WTC11 (cell line): ENCODE measurements around the gene DNAH11. TPM values are rescaled to one million over a fixed set of nuclear protein-coding genes. Genes with fewer than 3 reads are reported as not detected.
"Not testable (repeated sequence)": the region's sequence is repeated elsewhere in the genome, so short reads cannot be mapped to it uniquely, and the experiment has no call there.

Experiments used
- ATAC-seq: fragments of 200-7000 bp; cut with Tn5 transposase; 2 replicates; pipeline ENCODE4 v1.10.0; 2021; ENCODE audit warnings: mild to moderate bottlenecking, moderate library complexity
- CTCF ChIA-PET: fragments of 300-600 bp; sonication (Branson Sonifier 250); formaldehyde crosslinking; loops from one replicate; lab custom pipeline; 2021; ENCODE audit warnings: antibody characterized with exemption; lab: Charles Lee
- POLR2A ChIA-PET: fragments of 350-600 bp; sonication (Branson Sonifier 250); formaldehyde crosslinking; loops from one replicate; lab custom pipeline; 2021; ENCODE audit warnings: antibody characterized with exemption; lab: Charles Lee
- DNase-seq: peaks from one replicate; pipeline ENCODE4 v3.0.0; 2021; ENCODE audit warnings: low spot score
- H3K27ac Mint-ChIP-seq: 2 replicates; pipeline ENCODE4 v1.8.0; 2021; ENCODE audit warnings: mixed read lengths
- H3K27me3 Mint-ChIP-seq: 2 replicates; pipeline ENCODE4 v1.8.0; 2021; ENCODE audit warnings: low read depth, mild to moderate bottlenecking, moderate library complexity, mixed read lengths
- H3K36me3 Mint-ChIP-seq: 2 replicates; pipeline ENCODE4 v1.8.0; 2021; ENCODE audit warnings: mixed read lengths
- H3K4me1 Mint-ChIP-seq: 2 replicates; pipeline ENCODE4 v1.8.0; 2022; ENCODE audit warnings: mixed read lengths
- H3K4me3 Mint-ChIP-seq: 2 replicates; pipeline ENCODE4 v1.8.0; 2021; ENCODE audit warnings: mild to moderate bottlenecking, moderate library complexity, mixed read lengths
- H3K9me3 Mint-ChIP-seq: 2 replicates; pipeline ENCODE4 v1.8.0; 2021; ENCODE audit warnings: mixed read lengths
- CREM ChIP-seq: sonication (generic); formaldehyde crosslinking; IDR thresholded peaks from 2 replicates; pipeline ENCODE4 v1.8.1; 2022; ENCODE audit warnings: mild to moderate bottlenecking, missing genetic modification reagents, moderate library complexity
- ELF4 ChIP-seq: sonication (generic); formaldehyde crosslinking; IDR thresholded peaks from 2 replicates; pipeline ENCODE4 v1.8.1; 2022; ENCODE audit warnings: low read depth, mild to moderate bottlenecking, moderate library complexity, missing genetic modification reagents
- GABPB1 ChIP-seq: sonication (generic); formaldehyde crosslinking; IDR thresholded peaks from 2 replicates; pipeline ENCODE4 v1.8.1; 2023; ENCODE audit warnings: mild to moderate bottlenecking, missing genetic modification reagents
- NFATC4 ChIP-seq: fragments of 250-450 bp; sonication (Bioruptor Pico); IDR thresholded peaks from 2 replicates; pipeline ENCODE4 v1.9.0; 2021; ENCODE audit warnings: mild to moderate bottlenecking
- NR1H2 ChIP-seq: sonication (generic); formaldehyde crosslinking; IDR thresholded peaks from 2 replicates; pipeline ENCODE4 v1.9.0; 2021; ENCODE audit warnings: mild to moderate bottlenecking, moderate library complexity, missing genetic modification reagents
- SP1 ChIP-seq: sonication (generic); formaldehyde crosslinking; conservative IDR thresholded peaks from 2 replicates; pipeline ENCODE4 v1.8.1; 2022; ENCODE audit warnings: missing genetic modification reagents
- TEAD1 ChIP-seq: sonication (generic); formaldehyde crosslinking; IDR thresholded peaks from 2 replicates; pipeline ENCODE4 v1.8.0; 2022; ENCODE audit warnings: mild to moderate bottlenecking, missing genetic modification reagents
- TP53 ChIP-seq: sonication (generic); formaldehyde crosslinking; IDR thresholded peaks from 2 replicates; pipeline ENCODE4 v1.8.1; 2023; ENCODE audit warnings: mild to moderate bottlenecking, missing genetic modification reagents
- ZBTB21 ChIP-seq: sonication (generic); formaldehyde crosslinking; IDR thresholded peaks from 2 replicates; pipeline ENCODE4 v1.8.1; 2023; ENCODE audit warnings: mild to moderate bottlenecking, missing genetic modification reagents, borderline replicate concordance
- ZNF121 ChIP-seq: sonication (generic); formaldehyde crosslinking; IDR thresholded peaks from 2 replicates; pipeline ENCODE4 v1.8.0; 2023; ENCODE audit warnings: missing genetic modification reagents
- total RNA-seq: library from RNA; stranded (reverse); gene quantifications from 3 replicates; pipeline ENCODE4 v1.2.3, GENCODE V29; 2021
- TF ChIP-seq, protein P1 (sequence below): sonication (generic); formaldehyde crosslinking; conservative IDR thresholded peaks from 2 replicates; pipeline ENCODE4 v1.8.1; 2023; ENCODE audit warnings: mild to moderate bottlenecking, low read depth, missing genetic modification reagents, moderate library complexity
- TF ChIP-seq, protein P2 (sequence below): fragments of 250-450 bp; sonication (Bioruptor Pico); IDR thresholded peaks from 2 replicates; pipeline ENCODE4 v2.1.2; 2022; ENCODE audit warnings: mild to moderate bottlenecking, moderate library complexity
- TF ChIP-seq, protein P3 (sequence below): fragments of 250-450 bp; sonication (Bioruptor Pico); IDR thresholded peaks from 2 replicates; pipeline ENCODE4 v1.9.0; 2021; ENCODE audit warnings: mild to moderate bottlenecking
- TF ChIP-seq, protein P4 (sequence below): sonication (generic); formaldehyde crosslinking; conservative IDR thresholded peaks from 2 replicates; pipeline ENCODE4 v1.8.1; 2022; ENCODE audit warnings: mild to moderate bottlenecking, missing genetic modification reagents
- TF ChIP-seq, protein P5 (sequence below): sonication (generic); formaldehyde crosslinking; IDR thresholded peaks from 2 replicates; pipeline ENCODE4 v1.8.1; 2023; ENCODE audit warnings: mild to moderate bottlenecking, missing genetic modification reagents
- TF ChIP-seq, protein P6 (sequence below): sonication (generic); formaldehyde crosslinking; IDR thresholded peaks from 2 replicates; pipeline ENCODE4 v1.8.0; 2022; ENCODE audit warnings: mild to moderate bottlenecking, missing genetic modification reagents
- TF ChIP-seq, protein P7 (sequence below): sonication (generic); formaldehyde crosslinking; IDR thresholded peaks from 2 replicates; pipeline ENCODE4 v1.8.1; 2023; ENCODE audit warnings: mild to moderate bottlenecking, missing genetic modification reagents, moderate library complexity

The DNAH11 gene
- total RNA-seq, 1 experiment from 2014 or later, result 6.4 TPM

DNA sequence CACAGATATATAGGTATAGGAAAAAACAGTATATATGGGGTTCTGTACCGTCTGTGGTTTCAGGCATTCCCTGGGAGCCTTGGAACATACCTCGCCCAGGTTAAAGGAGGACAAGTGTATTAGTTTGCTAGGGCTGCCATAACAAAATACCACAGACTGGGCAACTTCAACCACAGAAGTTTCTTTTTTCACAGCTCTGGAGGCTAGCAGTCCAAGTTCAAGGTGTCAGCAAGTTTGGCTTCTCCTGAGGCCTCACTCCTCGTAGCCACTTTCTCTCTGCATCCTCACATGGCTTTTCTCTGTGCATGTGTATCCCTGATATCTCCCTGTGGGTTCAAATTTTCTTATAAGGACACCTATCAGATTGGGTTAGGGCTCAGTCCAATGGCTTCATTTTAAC lies 189.1 kb downstream of the DNAH11 start (continued):
- TF ChIP-seq ELF4 (CRISPR knock-in tag) (no peak), TEAD1 (CRISPR knock-in tag) (no peak), ZBTB21 (CRISPR knock-in tag) (no peak)
- TF ChIP-seq, protein P1, sequence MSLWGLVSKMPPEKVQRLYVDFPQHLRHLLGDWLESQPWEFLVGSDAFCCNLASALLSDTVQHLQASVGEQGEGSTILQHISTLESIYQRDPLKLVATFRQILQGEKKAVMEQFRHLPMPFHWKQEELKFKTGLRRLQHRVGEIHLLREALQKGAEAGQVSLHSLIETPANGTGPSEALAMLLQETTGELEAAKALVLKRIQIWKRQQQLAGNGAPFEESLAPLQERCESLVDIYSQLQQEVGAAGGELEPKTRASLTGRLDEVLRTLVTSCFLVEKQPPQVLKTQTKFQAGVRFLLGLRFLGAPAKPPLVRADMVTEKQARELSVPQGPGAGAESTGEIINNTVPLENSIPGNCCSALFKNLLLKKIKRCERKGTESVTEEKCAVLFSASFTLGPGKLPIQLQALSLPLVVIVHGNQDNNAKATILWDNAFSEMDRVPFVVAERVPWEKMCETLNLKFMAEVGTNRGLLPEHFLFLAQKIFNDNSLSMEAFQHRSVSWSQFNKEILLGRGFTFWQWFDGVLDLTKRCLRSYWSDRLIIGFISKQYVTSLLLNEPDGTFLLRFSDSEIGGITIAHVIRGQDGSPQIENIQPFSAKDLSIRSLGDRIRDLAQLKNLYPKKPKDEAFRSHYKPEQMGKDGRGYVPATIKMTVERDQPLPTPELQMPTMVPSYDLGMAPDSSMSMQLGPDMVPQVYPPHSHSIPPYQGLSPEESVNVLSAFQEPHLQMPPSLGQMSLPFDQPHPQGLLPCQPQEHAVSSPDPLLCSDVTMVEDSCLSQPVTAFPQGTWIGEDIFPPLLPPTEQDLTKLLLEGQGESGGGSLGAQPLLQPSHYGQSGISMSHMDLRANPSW (CRISPR knock-in tag), result no peak
- TF ChIP-seq, protein P2, sequence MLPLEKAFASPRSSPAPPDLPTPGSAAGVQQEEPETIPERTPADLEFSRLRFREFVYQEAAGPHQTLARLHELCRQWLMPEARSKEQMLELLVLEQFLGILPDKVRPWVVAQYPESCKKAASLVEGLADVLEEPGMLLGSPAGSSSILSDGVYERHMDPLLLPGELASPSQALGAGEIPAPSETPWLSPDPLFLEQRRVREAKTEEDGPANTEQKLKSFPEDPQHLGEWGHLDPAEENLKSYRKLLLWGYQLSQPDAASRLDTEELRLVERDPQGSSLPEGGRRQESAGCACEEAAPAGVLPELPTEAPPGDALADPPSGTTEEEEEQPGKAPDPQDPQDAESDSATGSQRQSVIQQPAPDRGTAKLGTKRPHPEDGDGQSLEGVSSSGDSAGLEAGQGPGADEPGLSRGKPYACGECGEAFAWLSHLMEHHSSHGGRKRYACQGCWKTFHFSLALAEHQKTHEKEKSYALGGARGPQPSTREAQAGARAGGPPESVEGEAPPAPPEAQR, result no peak

DNA sequence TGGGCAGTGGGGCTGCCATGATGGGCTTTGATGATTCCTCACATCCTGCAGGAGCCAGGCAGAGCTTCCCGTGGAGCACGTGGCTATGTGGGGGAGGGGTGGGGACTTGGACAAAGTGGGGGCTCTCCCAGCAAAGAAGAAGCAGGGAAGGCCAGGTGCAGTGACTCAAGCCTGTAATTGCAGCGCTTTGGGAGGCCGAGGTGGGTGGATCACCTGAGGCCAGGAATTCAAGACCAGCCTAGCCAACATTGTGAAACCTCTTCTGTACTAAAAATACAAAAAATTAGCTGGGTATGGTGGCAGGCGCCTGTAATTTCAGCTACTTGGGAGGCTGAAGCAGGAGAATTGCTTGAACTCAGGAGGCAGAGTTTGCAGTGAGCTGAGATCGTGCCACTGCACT lies 190.1 kb downstream of the DNAH11 start:
- H3K4me3 Mint-ChIP-seq, H3K4me1 Mint-ChIP-seq, POLR2A ChIA-PET, H3K36me3 Mint-ChIP-seq, ATAC-seq, H3K9me3 Mint-ChIP-seq, CTCF ChIA-PET, H3K27me3 Mint-ChIP-seq, H3K27ac Mint-ChIP-seq, DNase-seq: not testable (repeated sequence)

DNA sequence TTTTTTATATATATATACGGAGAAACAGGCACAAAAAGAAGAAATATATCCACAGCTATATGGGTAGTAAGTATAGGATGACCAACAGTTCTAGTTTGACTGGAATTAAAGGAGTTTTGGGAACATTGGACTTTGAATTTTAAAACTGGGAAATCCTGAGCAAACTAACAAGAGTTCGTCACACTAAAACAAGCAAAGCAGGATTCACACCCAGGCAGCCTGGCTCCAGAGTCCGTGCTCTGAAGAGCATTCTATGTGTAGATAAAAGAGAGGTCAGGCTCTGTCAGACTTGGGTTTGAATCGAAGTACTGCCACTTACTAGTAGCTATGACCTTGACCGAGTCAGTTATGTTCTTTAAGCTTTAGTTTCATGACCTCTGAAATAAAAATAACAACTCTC lies 191.0 kb downstream of the DNAH11 start:
- H3K36me3 Mint-ChIP-seq, result no peaks in the 10 kb centered on the region; the same call in 1 of the 2 replicates
- H3K9me3 Mint-ChIP-seq, result 0 out of 2 replicates have a peak, but pooled peaks cover 6% of the 10 kb centered on the region
- ChIA-PET POLR2A (no interaction called here), CTCF (no interaction called here)
- H3K4me3 Mint-ChIP-seq, result no peak overlapping the region
- DNase-seq (no peak), ATAC-seq (no peak)
- TF ChIP-seq SP1 (CRISPR knock-in tag) (no peak), GABPB1 (no peak), NFATC4 (no peak), CREM (CRISPR knock-in tag) (no peak), NR1H2 (CRISPR knock-in tag) (no peak)
- TF ChIP-seq, protein P3, sequence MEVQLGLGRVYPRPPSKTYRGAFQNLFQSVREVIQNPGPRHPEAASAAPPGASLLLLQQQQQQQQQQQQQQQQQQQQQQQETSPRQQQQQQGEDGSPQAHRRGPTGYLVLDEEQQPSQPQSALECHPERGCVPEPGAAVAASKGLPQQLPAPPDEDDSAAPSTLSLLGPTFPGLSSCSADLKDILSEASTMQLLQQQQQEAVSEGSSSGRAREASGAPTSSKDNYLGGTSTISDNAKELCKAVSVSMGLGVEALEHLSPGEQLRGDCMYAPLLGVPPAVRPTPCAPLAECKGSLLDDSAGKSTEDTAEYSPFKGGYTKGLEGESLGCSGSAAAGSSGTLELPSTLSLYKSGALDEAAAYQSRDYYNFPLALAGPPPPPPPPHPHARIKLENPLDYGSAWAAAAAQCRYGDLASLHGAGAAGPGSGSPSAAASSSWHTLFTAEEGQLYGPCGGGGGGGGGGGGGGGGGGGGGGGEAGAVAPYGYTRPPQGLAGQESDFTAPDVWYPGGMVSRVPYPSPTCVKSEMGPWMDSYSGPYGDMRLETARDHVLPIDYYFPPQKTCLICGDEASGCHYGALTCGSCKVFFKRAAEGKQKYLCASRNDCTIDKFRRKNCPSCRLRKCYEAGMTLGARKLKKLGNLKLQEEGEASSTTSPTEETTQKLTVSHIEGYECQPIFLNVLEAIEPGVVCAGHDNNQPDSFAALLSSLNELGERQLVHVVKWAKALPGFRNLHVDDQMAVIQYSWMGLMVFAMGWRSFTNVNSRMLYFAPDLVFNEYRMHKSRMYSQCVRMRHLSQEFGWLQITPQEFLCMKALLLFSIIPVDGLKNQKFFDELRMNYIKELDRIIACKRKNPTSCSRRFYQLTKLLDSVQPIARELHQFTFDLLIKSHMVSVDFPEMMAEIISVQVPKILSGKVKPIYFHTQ (CRISPR knock-in tag), result no peak
- TF ChIP-seq, protein P4, sequence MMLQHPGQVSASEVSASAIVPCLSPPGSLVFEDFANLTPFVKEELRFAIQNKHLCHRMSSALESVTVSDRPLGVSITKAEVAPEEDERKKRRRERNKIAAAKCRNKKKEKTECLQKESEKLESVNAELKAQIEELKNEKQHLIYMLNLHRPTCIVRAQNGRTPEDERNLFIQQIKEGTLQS (CRISPR knock-in tag), result no peak
- TF ChIP-seq, protein P5, sequence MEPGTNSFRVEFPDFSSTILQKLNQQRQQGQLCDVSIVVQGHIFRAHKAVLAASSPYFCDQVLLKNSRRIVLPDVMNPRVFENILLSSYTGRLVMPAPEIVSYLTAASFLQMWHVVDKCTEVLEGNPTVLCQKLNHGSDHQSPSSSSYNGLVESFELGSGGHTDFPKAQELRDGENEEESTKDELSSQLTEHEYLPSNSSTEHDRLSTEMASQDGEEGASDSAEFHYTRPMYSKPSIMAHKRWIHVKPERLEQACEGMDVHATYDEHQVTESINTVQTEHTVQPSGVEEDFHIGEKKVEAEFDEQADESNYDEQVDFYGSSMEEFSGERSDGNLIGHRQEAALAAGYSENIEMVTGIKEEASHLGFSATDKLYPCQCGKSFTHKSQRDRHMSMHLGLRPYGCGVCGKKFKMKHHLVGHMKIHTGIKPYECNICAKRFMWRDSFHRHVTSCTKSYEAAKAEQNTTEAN, result no peak
- H3K27ac Mint-ChIP-seq, result no peak overlapping the region
- no peaks in the 10 kb centered on the region for H3K4me1 Mint-ChIP-seq
- no peaks in the 10 kb centered on the region for H3K27me3 Mint-ChIP-seq

DNA sequence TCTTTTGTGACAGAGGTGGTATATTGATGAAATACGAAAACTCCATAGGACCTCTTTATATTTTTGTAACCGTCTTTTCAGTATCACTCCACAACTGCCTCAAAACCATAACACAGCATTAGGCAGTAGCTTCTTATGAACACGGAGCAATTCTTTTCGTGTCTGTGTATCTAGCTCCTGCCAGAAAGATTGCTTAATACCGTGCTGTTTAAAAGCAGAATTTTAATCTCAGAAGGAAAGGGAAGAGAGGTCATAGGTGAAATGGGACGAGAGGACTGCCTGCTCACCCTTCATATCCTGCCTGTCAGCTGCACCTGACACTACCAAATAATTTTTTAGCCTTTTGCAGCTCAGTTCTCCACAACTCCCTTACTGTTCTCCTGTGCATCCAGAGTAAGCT lies 200.7 kb downstream of the DNAH11 start:
- H3K4me1 Mint-ChIP-seq, result peaks cover 1% of the 10 kb centered on the region; the same call in 1 of the 2 replicates
- no peaks in the 10 kb centered on the region for H3K36me3 Mint-ChIP-seq
- no peak overlapping the region for H3K4me3 Mint-ChIP-seq
- ATAC-seq, result no peak
- CTCF ChIA-PET, result no interaction called here
- no peak for DNase-seq
- H3K27me3 Mint-ChIP-seq, result no peaks in the 10 kb centered on the region
- no peak overlapping the region for H3K27ac Mint-ChIP-seq
- POLR2A ChIA-PET, result no interaction called here
- no peaks in the 10 kb centered on the region for H3K9me3 Mint-ChIP-seq
- TF ChIP-seq ZNF121 (CRISPR knock-in tag) (no peak), TP53 (CRISPR knock-in tag) (no peak)
- TF ChIP-seq, protein P6, sequence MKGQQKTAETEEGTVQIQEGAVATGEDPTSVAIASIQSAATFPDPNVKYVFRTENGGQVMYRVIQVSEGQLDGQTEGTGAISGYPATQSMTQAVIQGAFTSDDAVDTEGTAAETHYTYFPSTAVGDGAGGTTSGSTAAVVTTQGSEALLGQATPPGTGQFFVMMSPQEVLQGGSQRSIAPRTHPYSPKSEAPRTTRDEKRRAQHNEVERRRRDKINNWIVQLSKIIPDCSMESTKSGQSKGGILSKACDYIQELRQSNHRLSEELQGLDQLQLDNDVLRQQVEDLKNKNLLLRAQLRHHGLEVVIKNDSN (CRISPR knock-in tag), result no peak
- TF ChIP-seq, protein P1 (CRISPR knock-in tag), result no peak
- TF ChIP-seq, protein P7, sequence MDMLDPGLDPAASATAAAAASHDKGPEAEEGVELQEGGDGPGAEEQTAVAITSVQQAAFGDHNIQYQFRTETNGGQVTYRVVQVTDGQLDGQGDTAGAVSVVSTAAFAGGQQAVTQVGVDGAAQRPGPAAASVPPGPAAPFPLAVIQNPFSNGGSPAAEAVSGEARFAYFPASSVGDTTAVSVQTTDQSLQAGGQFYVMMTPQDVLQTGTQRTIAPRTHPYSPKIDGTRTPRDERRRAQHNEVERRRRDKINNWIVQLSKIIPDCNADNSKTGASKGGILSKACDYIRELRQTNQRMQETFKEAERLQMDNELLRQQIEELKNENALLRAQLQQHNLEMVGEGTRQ (CRISPR knock-in tag), result no peak
